Mucosa of descending colon (tissue), 3 donors: ENCODE data around the gene ARL2BP. TPM values are rescaled to one million over a fixed set of nuclear protein-coding genes. Genes with fewer than 3 reads are reported as not detected.

Experiments
- ATAC-seq: fragments of 200-7000 bp; cut with Tn5 transposase; one replicate; pipeline ENCODE4 v1.9.1; 2020; ENCODE audit warnings: mild to moderate bottlenecking, moderate library complexity
- DNase-seq, 3 donors: peaks; one replicate each; pipeline ENCODE4 v3.0.0-alpha.2; 2020
- H3K36me3 ChIP-seq: fragments of 200-600 bp; one replicate; pipeline ENCODE4 v1.8.0; 2021; ENCODE audit warnings: low read depth, mild to moderate bottlenecking
- H3K4me1 ChIP-seq: fragments of 200-600 bp; one replicate; pipeline ENCODE4 v1.8.0; 2021; ENCODE audit warnings: low read depth, mild to moderate bottlenecking
- H3K4me3 ChIP-seq: fragments of 200-600 bp; one replicate; pipeline ENCODE4 v1.8.0; 2021; ENCODE audit warnings: mild to moderate bottlenecking
- H3K9me3 ChIP-seq: fragments of 200-600 bp; one replicate; pipeline ENCODE4 v1.8.0; 2021; ENCODE audit warnings: mild to moderate bottlenecking
- CTCF ChIP-seq: fragments of 200-600 bp; IDR thresholded peaks from one replicate; pipeline ENCODE4 v1.8.0; 2022; ENCODE audit warnings: antibody characterized with exemption, mild to moderate bottlenecking
- intact Hi-C, 2 donors: fragments of 100-400 bp; cut with DNase I in 1 of 2; cut with micrococcal nuclease in 1 of 2; formaldehyde crosslinking; loops; one replicate each; pipeline versions ENCODE4 v1.11.0 to v1.11.1; 2022; cut with DNase I, micrococcal nuclease
- total RNA-seq, 3 donors: library from RNA; stranded (reverse); fragmentation: NEBNext Ultra II Directional in 2 of 3; extraction: Animal tissue kit (Norgen Biotek cat#: 25700) in 2 of 3; gene quantifications; one replicate each; pipeline versions ENCODE4 v1.2.1 to v1.2.4, GENCODE V29; 2021 to 2023
- donor health status: DM: no; HTN: no; CAD: no; lungs with moderate emphysema.
- donor health status: DM: no; HTN: no; CAD: no.
- donor health status: DM: no; HTN: yes; CAD: no.

The ARL2BP gene
- total RNA-seq, 3 donors from 2014 or later = 29.2 to 39.7 (median 35.4) TPM

- Histone ChIP-seq H3K36me3 (no peaks in the 10 kb centered on the region), H3K9me3 (no peaks in the 10 kb centered on the region), H3K4me3 (no peak overlapping the region), H3K4me1 (peaks cover 17% of the 10 kb centered on the region)
- TF ChIP-seq CTCF = no peak
- intact Hi-C loops = no loop called here
- DNase-seq (no peak), ATAC-seq (no peak)
Measured at GRCh38 chr16:57262841-57263540, 17.9 kb downstream of the ARL2BP start.

- intact Hi-C loops = no loop called here
- Histone ChIP-seq H3K9me3 (no peaks in the 10 kb centered on the region), H3K4me1 (peaks cover 17% of the 10 kb centered on the region), H3K36me3 (no peaks in the 10 kb centered on the region), H3K4me3 (no peak overlapping the region)
- TF ChIP-seq CTCF = no peak
- ATAC-seq (no peak), DNase-seq (no peak)
Measured at GRCh38 chr16:57263541-57264351, 18.7 kb downstream of the ARL2BP start.

- no peak for TF ChIP-seq CTCF
- ATAC-seq = no peak
- H3K4me1 ChIP-seq = peaks cover 17% of the 10 kb centered on the region
- H3K36me3 ChIP-seq = no peaks in the 10 kb centered on the region
- no peak for DNase-seq
- H3K9me3 ChIP-seq = no peaks in the 10 kb centered on the region
- H3K4me3 ChIP-seq = no peak overlapping the region
- intact Hi-C loops = no loop called here
Measured at GRCh38 chr16:57264381-57264780, 19.3 kb downstream of the ARL2BP start.

GRCh38 chr16:57264950-57265371 is 19.9 kb downstream of the ARL2BP start:
- intact Hi-C loops = no loop called here
- Histone ChIP-seq H3K4me1 (peaks cover 17% of the 10 kb centered on the region), H3K9me3 (no peaks in the 10 kb centered on the region), H3K36me3 (no peaks in the 10 kb centered on the region), H3K4me3 (no peak overlapping the region)
- DNase-seq (peak; percentile 64 to 85 (median 76)), ATAC-seq (peak; percentile 76)
- TF ChIP-seq CTCF = no peak

- no peak for TF ChIP-seq CTCF
- ATAC-seq (peak; percentile 82), DNase-seq (peak; percentile 81 to 87 (median 86))
- intact Hi-C loops = no loop called here
- H3K9me3 ChIP-seq = no peaks in the 10 kb centered on the region
- no peaks in the 10 kb centered on the region for H3K36me3 ChIP-seq
- peaks cover 17% of the 10 kb centered on the region for H3K4me1 ChIP-seq
- H3K4me3 ChIP-seq = no peak overlapping the region
Measured at GRCh38 chr16:57265850-57266530, 20.9 kb downstream of the ARL2BP start.
